ENCODE data around the gene SLX1B.
"Not testable (repeated sequence)": the region's sequence is repeated elsewhere in the genome, so short reads cannot be mapped to it uniquely, and the experiment has no call there.

Gene SLX1B

GRCh38 chr16:29454269-29454668 is at the start of gene SLX1B, which contains the start of gene BOLA2:
TSS of gene SLX1B (plus strand) at chr16:29454533.
TSS of gene BOLA2 (minus strand) at chr16:29454351. CDS start at chr16:29454253, 98 bp downstream.
- not testable (repeated sequence) for DNase-seq (ENCODE audit: low read depth)

GRCh38 chr16:29405249-29405648 is 49.1 kb upstream of the SLX1B start:
- DNase-seq (ENCODE audit: low read depth), result not testable (repeated sequence)

- not testable (repeated sequence) for DNase-seq (ENCODE audit: low read depth)
Observed at GRCh38 chr16:29423587-29423986, 30.7 kb upstream of the SLX1B start.

GRCh38 chr16:29425390-29425789 is 28.9 kb upstream of the SLX1B start:
- not testable (repeated sequence) for DNase-seq (ENCODE audit: low read depth)

GRCh38 chr16:29453754-29454153 is 579 bp upstream of the SLX1B start:
- DNase-seq (ENCODE audit: low read depth), result not testable (repeated sequence)

- DNase-seq (ENCODE audit: low read depth), result not testable (repeated sequence)
Observed at GRCh38 chr16:29454828-29455227, 495 bp downstream of the SLX1B start.

- DNase-seq (ENCODE audit: low read depth), result not testable (repeated sequence)
Observed at GRCh38 chr16:29457660-29458059, 3.3 kb downstream of the SLX1B start.

GRCh38 chr16:29459706-29460646 is 5.6 kb downstream of the SLX1B start, which contains the start of gene SULT1A4:
TSS of gene SULT1A4 (plus strand) at chr16:29459913. CDS start at chr16:29461386, 1,473 bp downstream.
- DNase-seq (ENCODE audit: low read depth), result not testable (repeated sequence)

GRCh38 chr16:29460647-29461030 is 6.3 kb downstream of the SLX1B start:
- DNase-seq (ENCODE audit: low read depth), result not testable (repeated sequence)

GRCh38 chr16:29465985-29466824 is 11.9 kb downstream of the SLX1B start:
- DNase-seq (ENCODE audit: low read depth), result not testable (repeated sequence)

GRCh38 chr16:29466904-29467303 is 12.6 kb downstream of the SLX1B start:
- not testable (repeated sequence) for DNase-seq (ENCODE audit: low read depth)

GRCh38 chr16:29467654-29468366 is 13.5 kb downstream of the SLX1B start:
- DNase-seq (ENCODE audit: low read depth), result not testable (repeated sequence)

GRCh38 chr16:29469660-29470059 is 15.3 kb downstream of the SLX1B start:
- DNase-seq (ENCODE audit: low read depth), result peak; percentile 16

- DNase-seq (ENCODE audit: low read depth), result not testable (repeated sequence)
Observed at GRCh38 chr16:29472065-29472464, 17.7 kb downstream of the SLX1B start.

- DNase-seq (ENCODE audit: low read depth), result not testable (repeated sequence)
Observed at GRCh38 chr16:29482276-29482675, 27.9 kb downstream of the SLX1B start.

GRCh38 chr16:29506308-29506707 is 52.0 kb downstream of the SLX1B start, which contains the start of gene NPIPB12:
TSS of gene NPIPB12 (minus strand) at chr16:29506408.
- DNase-seq (ENCODE audit: low read depth), result not testable (repeated sequence)

All from stimulated activated CD8-positive, alpha-beta memory T cell treated with anti-CD3 and anti-CD28 coated beads, Interleukin-15, amount 100 ng/mL, for 1 hour (primary cell).